GM19452 (cell line): Measurements from ENCODE around the gene MYEOV.
A peak's percentile ranks its signal among the peaks of the same experiment; 100 is the strongest.

ENCODE experiments used
- ATAC-seq: cut with Tn5 transposase; IDR thresholded peaks from one replicate; pipeline ENCODE4 v1.9.1; 2021; ENCODE audit not compliant: unreplicated experiment

MYEOV gene

GRCh38 chr11:69286374-69287371 is 7.3 kb upstream of the MYEOV start:
- ATAC-seq, result no peak

- ATAC-seq, result no peak
Measured at GRCh38 chr11:69287968-69288882, 5.7 kb upstream of the MYEOV start.

- no peak for ATAC-seq
Measured at GRCh38 chr11:69288883-69289242, 5.1 kb upstream of the MYEOV start.

GRCh38 chr11:69290806-69291205 is 3.1 kb upstream of the MYEOV start:
- no peak for ATAC-seq

DNA sequence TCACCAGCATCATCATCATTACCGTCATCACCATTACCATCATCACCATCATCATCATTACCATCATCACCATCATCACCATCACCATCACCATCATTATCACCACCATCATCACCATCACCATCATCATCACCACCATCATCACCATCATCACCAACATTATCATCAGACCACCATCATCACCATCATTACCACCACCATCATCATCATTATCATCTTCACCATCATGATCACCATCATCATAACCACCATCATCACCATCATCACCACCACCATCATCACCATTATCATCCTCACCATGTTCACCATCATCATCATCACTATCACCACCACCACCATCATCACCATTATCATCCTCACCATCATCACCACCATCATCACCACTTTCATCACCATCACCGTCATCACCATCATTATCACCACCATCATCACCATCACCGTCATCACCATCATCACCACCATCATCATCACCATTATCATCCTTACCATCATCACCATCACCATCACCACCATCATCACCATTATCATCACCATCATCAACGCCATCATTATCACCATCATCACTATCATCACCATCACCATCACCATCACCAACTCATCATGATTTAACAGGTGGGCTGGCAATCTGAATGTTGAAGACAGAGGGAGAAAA is 2.4 kb upstream of the MYEOV start:
- no peak for ATAC-seq

DNA sequence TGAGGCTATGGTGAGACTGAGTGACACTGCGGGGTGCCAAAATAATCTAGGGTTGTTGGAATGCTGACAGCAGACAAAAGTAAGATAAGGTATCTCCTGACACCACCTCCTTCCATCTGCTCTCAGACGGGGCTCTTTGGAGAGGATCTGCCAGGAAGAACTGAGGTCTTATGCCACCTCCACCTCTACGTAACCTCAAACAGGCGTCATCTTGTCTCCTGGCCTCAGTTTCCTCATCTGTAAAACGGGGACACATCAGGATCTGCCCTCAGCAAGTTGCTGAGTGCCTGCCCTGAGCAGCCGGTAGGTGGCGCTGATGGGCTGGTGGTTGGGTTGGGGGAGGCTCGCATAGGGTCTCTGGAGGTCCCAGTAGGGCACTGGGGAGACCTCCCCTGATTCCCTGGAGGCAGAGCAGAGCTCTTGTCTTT is 1.7 kb upstream of the MYEOV start:
- no peak for ATAC-seq

- ATAC-seq, result no peak
Measured at GRCh38 chr11:69293087-69293486, 868 bp upstream of the MYEOV start.

GRCh38 chr11:69294571-69295078 is 670 bp downstream of the MYEOV start:
- ATAC-seq, result no peak

GRCh38 chr11:69295079-69295994 is 1.4 kb downstream of the MYEOV start:
- ATAC-seq, result no peak

DNA sequence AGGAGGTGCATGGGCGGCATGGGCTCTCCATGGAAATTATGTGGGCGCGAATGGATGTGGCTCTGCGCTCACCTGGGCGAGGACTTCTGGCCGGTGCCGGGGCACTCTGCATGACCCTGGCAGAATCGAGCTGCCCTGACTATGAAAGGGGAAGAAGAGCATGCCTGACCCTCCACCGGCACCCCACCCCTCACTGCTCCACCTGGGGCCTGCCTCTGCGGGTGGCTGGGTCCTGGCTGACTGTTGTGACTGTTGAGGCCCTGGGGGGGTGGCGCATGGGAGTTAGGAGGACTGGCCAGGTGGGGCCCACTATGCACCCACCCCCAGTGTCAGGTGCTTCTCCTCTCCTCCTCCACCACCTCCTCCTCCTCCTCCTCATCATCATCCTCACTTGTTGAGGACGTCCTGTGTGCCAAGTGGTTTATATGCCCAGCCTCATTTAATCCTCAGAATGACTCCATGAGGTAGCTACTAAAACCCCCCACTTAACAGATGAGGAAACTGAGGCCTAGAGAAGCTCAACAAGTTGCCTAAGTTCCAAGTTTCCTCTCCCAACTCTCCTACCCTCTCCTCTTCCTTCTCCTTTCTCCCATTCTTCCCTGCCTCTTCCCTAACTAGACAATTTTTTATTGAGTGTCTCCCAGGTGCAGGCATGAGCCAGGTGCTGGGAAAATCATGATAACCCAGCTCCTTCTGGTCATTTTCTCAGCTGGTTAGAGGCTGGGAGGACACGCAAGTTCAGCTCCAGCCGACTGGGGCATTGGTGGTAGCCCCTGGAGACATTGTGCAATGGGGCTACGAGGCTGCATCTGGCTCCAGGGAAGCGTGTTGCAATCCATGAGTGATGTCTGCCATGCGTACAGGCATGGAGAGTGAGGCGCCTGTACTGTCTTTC is 2.3 kb downstream of the MYEOV start:
- ATAC-seq, result no peak

DNA sequence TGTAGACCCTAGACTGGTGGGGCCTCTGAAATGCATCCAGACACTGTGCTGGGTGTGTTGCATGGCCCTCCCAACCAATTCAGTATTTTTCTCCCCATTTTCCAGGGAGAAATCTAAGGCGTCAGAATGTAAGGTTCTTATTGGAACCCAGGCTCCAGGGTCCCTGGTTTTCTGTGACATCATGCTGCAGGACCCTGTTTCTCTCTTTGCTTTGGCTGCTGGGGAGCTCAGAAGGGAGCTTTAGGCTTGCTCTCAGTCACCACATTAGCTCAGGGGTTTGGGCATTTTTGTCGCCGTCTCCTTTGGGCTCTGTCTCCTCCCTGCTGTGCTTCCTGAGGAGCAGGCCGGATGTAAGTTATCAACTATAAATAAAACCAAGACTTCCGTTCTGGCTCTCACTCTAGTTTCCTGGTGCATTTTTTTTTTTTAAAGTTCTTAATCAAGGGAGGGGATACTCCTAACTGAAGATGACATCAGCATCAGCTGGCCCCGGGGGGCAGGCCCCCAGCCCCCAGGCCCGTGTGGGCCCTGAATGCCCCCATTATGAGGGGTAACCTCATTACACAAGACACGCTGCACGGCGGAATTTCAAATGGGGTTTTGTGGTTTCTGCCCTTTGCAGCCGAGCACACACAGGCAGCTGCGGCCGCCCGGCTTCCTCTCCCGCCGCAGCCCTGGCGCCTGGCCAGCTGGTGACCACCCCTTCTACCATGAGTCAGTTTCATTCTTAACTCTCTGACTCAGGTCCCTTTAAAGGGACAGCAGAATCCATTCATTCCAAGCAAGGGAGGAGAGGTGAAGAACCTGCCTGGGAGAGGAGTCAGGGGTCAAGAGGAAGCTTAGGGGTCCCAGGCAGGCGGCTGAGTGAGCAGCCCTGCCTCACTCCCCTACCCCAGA is 3.2 kb downstream of the MYEOV start:
- ATAC-seq, result peak; percentile 55

DNA sequence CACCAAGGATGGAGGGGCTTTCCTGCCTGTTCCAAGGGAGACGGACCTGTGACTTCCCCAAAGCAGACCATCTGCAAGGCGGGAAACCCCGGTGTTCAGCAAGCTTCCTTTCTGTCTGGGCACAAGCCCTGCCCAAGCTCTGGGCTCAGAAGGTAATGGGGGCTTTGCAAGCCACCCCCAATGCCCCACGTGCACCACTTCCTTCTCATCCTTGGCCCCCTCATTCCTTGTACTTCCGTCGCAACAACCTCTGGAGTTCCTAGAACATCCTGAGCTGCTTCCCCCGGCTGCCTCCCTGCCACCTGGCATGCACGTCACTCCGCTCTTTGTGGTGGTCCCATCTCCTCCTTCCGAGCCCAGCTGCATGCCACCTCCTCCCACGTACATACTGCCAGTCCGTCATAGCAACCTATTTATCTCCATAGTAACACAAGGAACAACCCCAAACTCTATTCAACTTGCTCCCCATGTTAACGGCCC is 3.9 kb downstream of the MYEOV start:
- ATAC-seq, result peak; percentile 24

- peak; percentile 55 for ATAC-seq
Measured at GRCh38 chr11:69298267-69299022, 4.5 kb downstream of the MYEOV start.

GRCh38 chr11:69299023-69299461 is 5.1 kb downstream of the MYEOV start:
- no peak for ATAC-seq

DNA sequence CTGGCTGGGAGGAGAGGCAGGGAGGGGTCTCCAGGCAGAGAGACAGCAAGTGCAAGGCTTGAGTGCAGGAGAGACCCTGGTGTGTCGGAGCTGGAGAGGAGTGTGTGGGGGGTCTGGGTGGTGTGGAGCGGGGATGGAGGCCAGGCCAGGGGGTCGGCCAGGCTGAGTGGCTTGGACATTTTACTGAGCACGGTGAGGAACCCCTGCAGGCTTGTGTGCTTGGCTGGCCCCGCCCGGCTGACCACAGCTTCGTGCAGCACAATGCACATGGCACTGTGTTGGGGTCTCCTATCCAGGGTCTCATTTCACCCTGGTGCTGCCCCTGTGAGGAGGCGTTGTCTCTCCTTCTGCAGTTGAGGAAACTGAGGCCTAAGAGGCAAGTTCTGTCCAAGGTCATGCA is 5.6 kb downstream of the MYEOV start:
- ATAC-seq, result no peak

- ATAC-seq, result no peak
Measured at GRCh38 chr11:69300120-69301060, 6.4 kb downstream of the MYEOV start.
